HG03060 (cell line): ENCODE results near the gene DPP9.
"Not testable (repeated sequence)": the region's sequence is repeated elsewhere in the genome, so short reads cannot be mapped to it uniquely, and the experiment has no call there.

ENCODE experiments used
- ATAC-seq: cut with Tn5 transposase; IDR thresholded peaks from one replicate; pipeline ENCODE4 v1.9.1; 2021; ENCODE audit warnings: low read depth, moderate number of reproducible peaks; ENCODE audit not compliant: unreplicated experiment

DPP9 gene

GRCh38 chr19:4692251-4693077 lies 31.2 kb downstream of the DPP9 start:
- no peak for ATAC-seq

- no peak for ATAC-seq
Observed at GRCh38 chr19:4691373-4691772, 32.3 kb downstream of the DPP9 start.

GRCh38 chr19:4690361-4690760 lies 33.3 kb downstream of the DPP9 start:
- ATAC-seq = no peak

GRCh38 chr19:4689403-4689802 lies 34.2 kb downstream of the DPP9 start:
- no peak for ATAC-seq

GRCh38 chr19:4688587-4688986 lies 35.1 kb downstream of the DPP9 start:
- no peak for ATAC-seq

GRCh38 chr19:4687396-4687795 lies 36.2 kb downstream of the DPP9 start:
- ATAC-seq = no peak

- ATAC-seq = no peak
Observed at GRCh38 chr19:4686700-4687099, 36.9 kb downstream of the DPP9 start.

- no peak for ATAC-seq
Observed at GRCh38 chr19:4684312-4685095, 39.1 kb downstream of the DPP9 start.

GRCh38 chr19:4682417-4683200 lies 41.0 kb downstream of the DPP9 start:
- no peak for ATAC-seq

GRCh38 chr19:4680021-4680420 lies 43.6 kb downstream of the DPP9 start:
- ATAC-seq = not testable (repeated sequence)

GRCh38 chr19:4678881-4679790 lies 44.5 kb downstream of the DPP9 start:
- ATAC-seq = no peak

- ATAC-seq = no peak
Observed at GRCh38 chr19:4676955-4677731, 46.5 kb downstream of the DPP9 start.

- ATAC-seq = no peak
Observed at GRCh38 chr19:4675346-4675745, 48.3 kb downstream of the DPP9 start.

GRCh38 chr19:4673726-4674125 lies 49.9 kb downstream of the DPP9 start:
- ATAC-seq = no peak

GRCh38 chr19:4673216-4673615 lies 50.4 kb downstream of the DPP9 start:
- ATAC-seq = no peak

- ATAC-seq = no peak
Observed at GRCh38 chr19:4671185-4671851, 52.3 kb downstream of the DPP9 start.

- no peak for ATAC-seq
Observed at GRCh38 chr19:4669723-4670480, 53.7 kb downstream of the DPP9 start, which contains the start of gene MYDGF. TSS of gene MYDGF (minus strand) at chr19:4670342. CDS start at chr19:4670334, 8 bp downstream.

GRCh38 chr19:4664642-4665041 lies 59.0 kb downstream of the DPP9 start:
- ATAC-seq = no peak
